Articular chondrocyte of knee joint (primary cell): ENCODE results near the gene CLEC1B. TPM values are rescaled to one million over a fixed set of nuclear protein-coding genes. Genes with fewer than 3 reads are reported as not detected.

Experiments
- total RNA-seq: library from RNA; depleted of rRNA; stranded (reverse); fragments of >200 nt; gene quantifications from 2 replicates; pipeline ENCODE4 v1.2.3, GENCODE V29; 2012

CLEC1B gene
- total RNA-seq: not detected in 2 replicates

DNA sequence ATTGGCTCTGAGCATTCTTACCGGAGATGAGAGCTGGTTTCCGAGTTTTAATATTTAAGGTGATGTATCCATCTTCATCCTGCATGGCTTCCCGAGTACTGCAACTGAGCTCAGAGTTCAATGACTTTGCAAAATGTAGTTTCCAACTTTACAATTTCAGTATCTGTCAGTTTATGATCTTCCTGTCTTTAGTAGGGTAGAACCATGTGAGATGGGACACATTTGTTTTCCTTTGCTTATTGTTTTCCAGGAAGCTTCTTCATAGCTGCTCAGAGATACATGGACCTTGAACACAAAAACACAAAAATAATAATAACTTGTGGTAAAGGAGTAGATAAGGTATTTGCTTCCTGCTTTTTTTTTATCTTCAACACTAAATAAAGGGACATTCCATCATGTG lies at the start of gene CLEC1B:
Gene CLEC1B (minus strand): TSS at position 106 of the 400 bp plus-strand sequence. CDS start 21 bp downstream, at position 85.

DNA sequence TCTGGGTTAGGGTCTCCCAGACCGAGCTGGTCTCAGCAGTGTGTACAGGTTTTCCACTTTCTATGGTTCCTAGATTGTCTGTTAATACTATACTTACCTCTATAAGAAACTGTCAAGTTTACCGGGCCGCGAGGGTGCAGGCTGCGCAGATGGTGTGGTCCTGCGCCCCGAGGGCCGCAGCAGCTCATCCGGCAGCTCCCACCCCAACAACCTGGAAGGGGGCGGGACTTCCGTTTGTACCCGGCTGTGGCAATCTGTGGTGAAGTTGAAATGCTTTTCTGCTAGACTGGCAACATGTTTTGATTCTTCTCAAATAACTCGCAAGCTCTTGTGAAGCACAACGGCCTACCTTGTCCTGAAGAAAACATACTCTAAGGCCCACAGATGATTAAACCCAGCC lies 31.5 kb upstream of the CLEC1B start, which contains the start of gene CLEC9A:
Gene CLEC9A (plus strand): TSS at position 237 of the 400 bp plus-strand sequence. CDS start 22,006 bp downstream, outside the sequence.

DNA sequence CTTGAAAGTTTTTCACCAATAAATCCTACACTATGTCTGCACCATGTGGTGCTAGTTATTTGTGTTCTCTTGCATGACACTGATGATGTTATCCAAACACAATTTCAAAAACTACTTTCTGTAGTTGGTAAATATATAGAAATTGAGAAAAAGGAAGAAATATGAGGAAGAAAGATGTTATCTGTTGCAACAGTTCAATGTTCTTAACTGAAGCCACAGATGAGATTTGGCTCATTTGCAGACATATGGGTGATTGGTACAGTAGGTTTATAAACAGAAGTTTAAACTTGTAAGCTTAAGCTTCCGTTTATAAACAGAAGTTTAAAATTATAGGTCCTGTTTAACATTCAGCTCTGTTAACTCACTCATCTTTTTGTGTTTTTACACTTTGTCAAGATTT lies 27.7 kb downstream of the CLEC1B start, which contains the start of gene CLEC12A:
Gene CLEC12A (plus strand): TSS at position 229 of the 400 bp plus-strand sequence. CDS start 188 bp downstream, outside the sequence.

Other genes with a start within 250 kb of the CLEC1B start
- gene CD69, start 238.2 kb downstream of the CLEC1B start, total RNA-seq: not detected in 2 replicates
- gene KLRF1, start 171.6 kb downstream of the CLEC1B start, total RNA-seq: 0.13 and 0.32 TPM in 2 replicates
- gene CLEC2B, start 129.8 kb downstream of the CLEC1B start, total RNA-seq: 0.78 and 2.4 TPM in 2 replicates
- not detected in 2 replicates for gene KLRF2, start 117.6 kb downstream of the CLEC1B start, total RNA-seq
- gene CLEC2A, start 66.8 kb downstream of the CLEC1B start, total RNA-seq: not detected in 2 replicates
- not detected in 2 replicates for gene CLEC12A, start 27.7 kb downstream of the CLEC1B start, total RNA-seq
- gene CLEC12B, start 11.5 kb upstream of the CLEC1B start, total RNA-seq: not detected in 2 replicates
- not detected in 2 replicates for gene CLEC9A, start 31.6 kb upstream of the CLEC1B start, total RNA-seq
- under 0.01 TPM in 1 of 2 replicates, not detected in the other for gene CLEC1A, start 99.9 kb upstream of the CLEC1B start, total RNA-seq
- not detected in 2 replicates for gene CLEC7A, start 131.1 kb upstream of the CLEC1B start, total RNA-seq
- not detected in 2 replicates for gene OLR1, start 173.0 kb upstream of the CLEC1B start, total RNA-seq
- gene TMEM52B, start 179.9 kb upstream of the CLEC1B start, total RNA-seq: not detected in 2 replicates
- 46.3 and 49.6 TPM in 2 replicates for gene GABARAPL1, start 213.8 kb upstream of the CLEC1B start, total RNA-seq